ENCODE results near the gene HDAC7. TPM values are rescaled to one million over a fixed set of nuclear protein-coding genes. Genes with fewer than 3 reads are reported as not detected.
A peak's percentile ranks its signal among the peaks of the same experiment; 100 is the strongest.
"Not testable (repeated sequence)": the region's sequence is repeated elsewhere in the genome, so short reads cannot be mapped to it uniquely, and the experiment has no call there.

Gene HDAC7
- total RNA-seq, 1 donor from 2014 or later: 120 TPM

DNA sequence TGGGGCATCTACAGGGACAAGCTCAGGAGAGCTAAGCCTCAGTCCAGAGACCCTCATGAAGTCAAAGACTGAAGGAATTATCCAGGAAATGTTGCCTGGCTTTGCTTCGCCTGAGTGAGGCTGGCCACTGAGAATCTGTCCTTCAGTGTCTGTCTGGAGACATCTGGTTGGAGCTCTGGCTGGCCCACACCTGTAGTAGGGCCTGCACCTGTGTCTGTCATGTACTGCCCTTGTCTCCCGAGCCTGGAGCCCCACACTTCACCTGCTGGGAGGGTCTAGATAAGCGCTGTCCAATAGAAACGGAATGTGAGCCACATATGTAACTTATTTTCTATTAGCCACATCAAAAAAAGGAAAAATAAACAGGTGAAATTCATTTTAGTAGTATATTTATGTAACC is 9.9 kb upstream of the HDAC7 start:
- no peak for DNase-seq (ENCODE audit: low spot score)

DNA sequence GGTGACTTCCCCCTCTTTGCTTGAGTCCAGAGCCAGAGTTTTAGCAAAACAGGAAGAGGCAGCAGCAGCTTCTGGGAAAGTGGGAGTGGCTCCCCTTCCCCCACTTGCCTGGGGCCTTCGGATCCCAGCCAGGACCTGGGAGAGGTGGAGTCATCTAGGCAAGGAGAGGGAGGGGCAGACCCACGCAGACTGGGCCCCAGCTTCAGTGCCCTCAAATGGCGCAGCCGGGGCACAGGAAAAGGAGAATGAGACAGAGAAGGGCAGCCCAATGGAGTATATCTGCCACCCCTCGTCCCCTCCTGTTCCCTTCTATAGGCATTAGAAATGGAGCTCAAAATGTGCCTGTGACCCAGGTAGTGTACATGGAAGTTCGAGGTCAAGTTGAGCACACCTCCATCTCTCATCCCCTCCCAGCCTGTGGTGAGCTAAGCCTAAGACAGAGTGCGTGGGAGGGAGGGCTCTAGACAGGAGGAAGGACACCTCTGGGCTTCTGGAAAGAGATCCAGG is 9.3 kb upstream of the HDAC7 start:
- peak; percentile 78 for DNase-seq (ENCODE audit: low spot score)

DNA sequence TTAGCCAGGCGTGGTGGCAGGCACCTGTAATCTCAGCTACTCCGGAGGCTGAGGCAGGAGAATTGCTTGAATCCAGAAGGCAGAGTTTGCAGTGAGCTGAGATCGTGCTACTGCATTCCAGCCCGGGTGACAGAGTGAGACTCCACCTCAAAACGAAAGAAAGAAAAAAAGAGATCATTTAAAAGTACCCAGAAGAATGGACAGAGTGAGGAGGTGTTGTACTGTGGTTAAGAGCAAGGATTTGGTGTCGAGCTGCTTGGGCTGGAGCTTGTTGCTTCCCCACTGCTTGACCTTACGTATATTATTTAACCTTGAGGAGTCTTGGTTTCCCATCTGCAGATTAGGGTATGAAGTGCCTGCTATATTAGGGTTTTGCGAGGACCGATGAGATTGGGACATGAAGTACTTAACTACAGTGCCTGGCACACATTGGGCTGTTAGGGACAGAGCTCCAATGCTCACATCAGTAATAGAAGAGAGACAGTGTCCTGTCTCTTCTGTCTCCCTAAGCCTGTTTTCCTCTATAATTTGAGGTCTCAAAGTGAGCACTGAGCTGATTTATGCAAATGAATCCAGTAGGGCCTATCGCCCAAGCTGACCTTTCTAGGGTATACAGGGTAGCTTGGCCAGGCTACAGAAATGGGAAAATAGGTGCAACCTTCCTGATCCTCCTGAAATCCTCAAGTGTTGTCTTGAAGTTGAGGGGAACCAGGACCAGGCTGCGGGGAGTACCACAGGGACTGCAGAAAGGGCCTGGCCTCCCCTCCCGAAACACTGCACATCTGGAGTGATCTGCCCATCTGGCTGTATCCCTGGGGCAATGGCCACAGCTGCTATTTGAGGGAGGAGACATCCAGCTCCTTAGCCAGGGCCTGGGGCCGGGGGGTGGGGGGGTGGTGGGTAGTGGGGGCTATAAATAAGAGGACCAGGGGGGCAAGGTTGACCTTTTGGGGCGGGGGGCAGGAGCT is 8.6 kb upstream of the HDAC7 start:
- no peak for DNase-seq (ENCODE audit: low spot score)

DNA sequence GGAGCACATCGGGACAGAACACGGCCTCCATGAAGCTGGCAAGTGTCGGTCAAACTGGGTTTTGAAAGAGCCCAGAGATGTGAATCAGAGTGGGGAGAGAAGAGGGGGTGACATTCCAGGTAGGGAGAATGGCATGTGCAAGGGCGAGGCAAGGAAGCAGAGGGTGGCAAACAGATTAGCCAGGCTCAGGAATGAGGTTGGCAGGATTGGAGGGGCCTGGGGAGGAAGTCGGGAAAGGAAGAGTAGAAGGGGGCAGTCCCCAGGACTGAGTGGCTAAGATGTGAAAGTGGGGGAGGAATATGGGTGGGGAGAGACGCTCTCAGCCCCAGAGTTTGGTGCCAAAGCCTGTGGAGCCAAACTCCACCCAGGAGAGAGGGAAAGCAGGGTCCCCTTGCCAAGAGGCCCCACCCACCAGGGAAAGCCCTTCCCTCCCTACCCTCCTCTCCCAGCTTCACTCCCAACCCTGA is 5.5 kb upstream of the HDAC7 start:
- DNase-seq (ENCODE audit: low spot score): no peak

DNA sequence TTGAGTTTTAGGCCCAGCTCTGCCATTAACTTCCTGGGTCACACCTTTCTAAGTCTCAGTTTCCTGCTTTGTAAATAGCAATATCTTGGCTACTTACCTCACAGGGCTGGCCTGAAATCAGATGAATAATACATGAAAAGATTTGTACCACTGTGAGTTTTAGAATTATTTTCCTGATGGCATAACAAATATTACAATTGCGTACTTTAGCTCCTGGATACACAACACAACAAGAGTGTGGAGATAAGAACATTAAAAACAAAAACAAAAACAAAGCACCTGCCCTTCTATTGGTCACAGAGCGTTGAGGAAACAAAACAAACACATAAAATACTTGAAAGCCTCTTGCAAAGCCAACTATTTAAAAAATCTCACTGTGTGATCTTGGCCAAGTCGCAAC is 4.9 kb upstream of the HDAC7 start:
- DNase-seq (ENCODE audit: low spot score): no peak

DNA sequence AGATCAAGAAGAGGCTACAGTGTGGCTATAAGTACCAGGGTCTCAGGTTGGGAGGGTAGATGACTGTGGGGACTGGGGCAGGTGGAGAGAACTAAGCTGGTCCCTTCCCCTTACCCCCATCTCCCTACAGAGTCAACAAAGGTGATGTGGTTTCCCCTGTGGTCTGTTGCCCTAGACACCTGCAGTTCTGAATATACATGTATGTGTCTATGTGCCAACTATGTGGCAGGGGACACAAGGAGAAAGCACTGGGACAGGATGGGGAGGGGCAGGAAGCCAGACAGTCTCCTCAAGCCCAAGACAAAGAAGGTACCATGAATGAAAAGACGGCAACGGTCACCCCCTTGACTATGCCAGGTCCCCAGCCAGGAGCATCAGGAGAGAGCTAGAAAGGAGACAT is 4.5 kb upstream of the HDAC7 start:
- no peak for DNase-seq (ENCODE audit: low spot score)

DNA sequence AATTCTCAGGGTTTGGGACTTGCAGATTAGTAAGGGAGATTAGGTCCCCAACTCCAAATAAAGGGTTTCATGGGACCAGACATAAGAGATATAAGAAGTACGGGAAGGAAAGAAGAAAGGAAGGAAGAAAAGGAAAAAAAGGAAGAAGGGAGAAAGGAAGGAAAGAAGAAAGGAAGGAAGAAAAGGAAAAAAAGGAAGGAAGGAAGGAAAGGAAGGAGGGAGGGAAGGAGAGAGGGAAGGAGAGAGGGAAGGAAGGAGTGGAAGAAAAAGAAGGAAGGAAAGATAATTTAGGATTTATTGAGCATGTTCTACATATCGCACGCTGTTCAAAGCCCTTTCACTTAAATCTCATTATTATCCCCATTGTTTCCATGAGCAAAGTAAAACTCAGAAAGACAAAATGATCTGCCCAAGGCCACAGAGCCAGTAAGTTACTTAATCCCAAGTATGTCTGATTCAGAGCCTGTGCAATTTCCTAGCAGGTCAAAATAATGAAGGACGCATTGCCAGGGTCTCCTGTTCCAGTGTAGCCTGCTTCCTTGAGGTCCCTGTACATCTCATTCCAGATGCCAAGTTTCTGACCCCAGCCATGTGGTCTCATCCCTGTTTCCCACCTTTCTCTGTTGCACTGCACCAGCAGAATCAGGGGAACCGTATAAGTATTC is 3.9 kb upstream of the HDAC7 start:
- no peak for DNase-seq (ENCODE audit: low spot score)

DNA sequence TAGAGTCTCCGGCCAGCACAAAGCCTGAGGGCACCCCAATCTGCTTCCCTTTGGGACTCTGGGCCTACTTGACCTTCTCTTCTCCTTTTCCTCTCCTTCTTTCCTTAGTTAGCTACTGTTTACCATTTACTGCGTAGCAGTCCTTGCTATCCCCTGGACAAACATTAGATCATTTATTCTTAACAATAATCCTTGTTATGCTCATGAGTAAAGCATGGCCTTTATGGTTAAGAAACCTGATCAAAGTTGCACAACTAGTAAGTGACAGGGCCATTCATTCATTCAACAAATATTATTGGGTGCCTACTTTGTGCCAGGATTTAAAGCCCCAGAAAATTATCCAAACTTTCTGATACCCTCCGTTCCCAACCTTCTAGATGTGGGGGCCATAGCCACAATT is 3.2 kb upstream of the HDAC7 start:
- no peak for DNase-seq (ENCODE audit: low spot score)

DNA sequence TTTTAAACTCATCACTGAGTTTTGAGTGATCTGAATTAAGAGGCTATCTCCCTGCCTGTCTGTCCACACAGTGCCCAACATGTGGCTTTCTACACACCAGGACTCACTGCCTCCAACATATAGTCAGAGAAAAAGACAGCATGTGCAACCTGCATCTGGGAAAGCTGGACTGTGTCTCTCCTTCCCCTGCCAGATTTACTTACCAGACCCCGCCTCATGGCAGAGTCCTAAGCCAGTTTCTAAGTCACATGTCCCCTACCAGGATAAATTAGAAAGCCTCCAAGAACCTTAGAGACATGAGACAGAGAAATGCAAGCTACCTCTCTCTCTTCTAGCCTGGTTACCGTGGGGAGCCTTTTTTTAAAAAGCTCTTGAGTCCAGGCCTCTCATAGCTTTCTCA is 2.7 kb upstream of the HDAC7 start:
- DNase-seq (ENCODE audit: low spot score): no peak

DNA sequence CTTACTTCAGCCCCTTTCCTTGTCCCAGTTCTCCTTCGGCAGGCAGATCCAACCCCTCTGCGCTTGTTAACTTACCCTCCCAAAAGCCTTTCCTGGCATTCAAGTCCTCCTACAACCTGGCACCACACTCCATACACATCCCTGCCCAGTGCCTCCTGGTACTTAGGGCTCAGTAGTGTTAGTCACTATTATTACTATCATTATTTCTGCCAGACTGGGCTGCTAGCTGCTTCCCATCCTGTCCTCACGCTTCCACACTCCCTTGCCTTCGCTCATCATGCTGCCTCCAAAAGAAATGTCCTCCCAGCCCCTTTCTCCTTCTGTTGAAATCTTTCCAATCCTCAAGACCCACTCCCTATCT is 1.6 kb upstream of the HDAC7 start:
- no peak for DNase-seq (ENCODE audit: low spot score)

DNA sequence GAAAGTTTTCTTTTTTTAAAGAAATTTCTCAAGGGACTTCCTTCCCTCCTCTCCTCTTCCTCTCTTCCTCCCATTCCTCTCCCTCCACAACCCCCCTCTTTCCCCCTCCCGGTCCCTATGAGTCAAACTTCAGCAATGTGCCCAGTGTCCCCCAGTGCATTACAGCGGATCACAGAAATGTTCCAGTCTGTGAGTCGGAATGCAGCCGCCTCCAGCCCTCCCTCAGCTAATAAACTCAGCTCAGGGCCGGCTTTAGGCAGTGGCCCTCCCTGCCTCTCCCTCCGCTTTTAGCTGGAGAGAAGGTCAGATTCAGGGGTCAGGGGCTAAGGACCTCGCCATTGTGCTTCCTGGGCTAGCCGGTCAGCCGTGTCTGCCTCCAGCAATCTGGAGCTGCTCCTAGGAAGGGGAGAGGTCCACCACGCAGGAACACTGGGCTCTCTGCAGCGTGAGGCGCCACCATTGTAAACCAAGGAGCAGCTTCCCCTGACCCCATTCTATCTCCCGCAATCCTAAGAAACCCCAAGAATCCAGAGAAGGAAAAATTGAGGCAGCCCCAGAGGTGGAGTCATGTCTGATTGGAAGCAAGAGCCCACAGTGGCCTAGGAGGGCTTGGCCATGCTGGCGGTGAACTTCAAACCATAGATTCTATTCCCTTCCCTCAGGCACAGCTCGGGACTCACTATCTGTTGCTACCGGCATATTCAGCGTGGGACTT is 1.1 kb upstream of the HDAC7 start:
- DNase-seq (ENCODE audit: low spot score): peak; percentile 85

DNA sequence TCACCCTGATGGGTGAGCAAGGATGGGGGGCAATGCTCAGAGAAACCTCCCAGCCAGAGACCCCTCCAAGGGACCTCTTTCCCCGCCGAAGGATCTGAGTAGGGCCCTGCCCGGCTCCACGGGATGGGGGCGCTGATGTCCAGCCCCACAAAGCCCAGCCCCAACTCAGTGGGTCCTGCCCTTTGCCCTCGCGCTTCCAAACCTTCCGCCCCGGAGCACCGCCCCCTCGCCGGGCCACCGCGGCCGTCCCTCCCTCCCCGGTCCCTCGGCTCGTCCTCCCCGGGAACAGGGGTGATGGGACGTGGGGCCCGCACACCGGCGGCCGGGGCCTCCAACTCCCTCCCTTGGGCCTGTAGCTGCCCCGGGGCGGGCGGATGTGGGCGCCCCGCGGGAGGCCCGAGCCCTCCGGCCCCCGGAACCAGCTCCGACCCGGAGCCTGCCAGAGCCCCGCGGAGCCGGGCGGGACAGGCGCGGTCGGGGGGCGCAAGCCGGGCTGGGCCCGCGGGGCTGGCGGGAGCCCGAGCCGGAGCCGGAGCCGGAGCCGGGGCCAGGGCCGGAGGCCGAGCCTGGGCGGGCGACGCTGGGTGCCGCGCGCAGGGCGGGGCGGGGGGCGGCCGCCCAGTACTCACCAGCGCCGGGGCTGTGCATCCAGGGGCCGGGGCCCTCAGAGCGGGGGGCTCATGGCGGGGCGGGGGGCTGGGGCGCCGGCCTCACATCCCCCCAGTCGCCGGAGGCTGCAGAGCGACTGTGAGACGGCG is 386 bp downstream of the HDAC7 start:
- no peak for DNase-seq (ENCODE audit: low spot score)

DNA sequence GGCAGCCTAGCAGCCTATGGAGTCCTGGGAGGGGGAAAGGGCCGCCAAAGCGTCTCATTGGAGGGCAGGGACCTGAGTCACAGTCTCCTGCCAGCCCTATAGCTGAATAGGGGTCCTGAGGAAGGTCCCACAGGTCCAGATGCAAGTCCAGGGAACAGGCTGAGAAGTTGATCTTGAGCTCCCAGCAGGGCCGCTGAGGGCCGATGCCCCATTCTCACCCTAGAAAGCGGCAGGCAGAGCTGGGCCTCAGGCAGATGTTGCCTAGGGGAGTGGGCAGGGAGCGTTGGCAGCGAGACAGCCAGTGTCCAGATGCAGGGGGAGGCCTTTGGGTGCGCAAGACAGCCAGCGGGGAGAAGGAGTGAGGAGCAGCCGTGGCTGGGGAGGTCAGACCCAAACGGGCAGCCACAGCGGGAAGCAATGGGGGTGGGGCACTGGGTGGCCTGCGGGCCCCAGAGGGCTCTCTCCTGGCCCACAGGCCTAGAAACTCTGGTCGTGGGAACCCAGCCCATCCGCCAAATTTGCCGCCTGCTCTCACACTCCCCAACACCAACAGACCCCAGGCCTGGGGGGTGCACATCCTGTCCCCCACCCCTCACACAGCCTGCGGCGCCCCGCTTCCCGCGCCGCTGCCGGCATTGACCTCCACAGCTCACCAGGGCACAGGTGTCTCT is 1.1 kb downstream of the HDAC7 start:
- DNase-seq (ENCODE audit: low spot score): no peak

DNA sequence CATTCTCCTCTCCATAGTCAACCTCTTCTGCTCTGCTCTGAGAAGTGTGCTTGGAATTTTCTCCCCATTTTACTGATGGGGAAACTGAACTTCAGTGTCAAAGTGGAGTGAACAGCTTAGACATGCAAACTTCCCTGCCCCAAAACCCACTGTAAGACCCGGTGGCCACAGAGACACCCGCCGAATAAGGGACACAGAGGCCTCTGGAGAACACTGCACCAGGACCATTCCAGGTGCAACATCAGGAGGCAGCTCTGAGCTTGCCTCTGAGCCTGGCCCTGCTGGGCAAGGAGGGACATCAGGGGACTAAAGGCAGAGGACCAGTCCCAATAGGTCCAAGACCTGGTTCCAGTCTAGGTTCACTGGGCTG is 1.7 kb downstream of the HDAC7 start:
- no peak for DNase-seq (ENCODE audit: low spot score)

DNA sequence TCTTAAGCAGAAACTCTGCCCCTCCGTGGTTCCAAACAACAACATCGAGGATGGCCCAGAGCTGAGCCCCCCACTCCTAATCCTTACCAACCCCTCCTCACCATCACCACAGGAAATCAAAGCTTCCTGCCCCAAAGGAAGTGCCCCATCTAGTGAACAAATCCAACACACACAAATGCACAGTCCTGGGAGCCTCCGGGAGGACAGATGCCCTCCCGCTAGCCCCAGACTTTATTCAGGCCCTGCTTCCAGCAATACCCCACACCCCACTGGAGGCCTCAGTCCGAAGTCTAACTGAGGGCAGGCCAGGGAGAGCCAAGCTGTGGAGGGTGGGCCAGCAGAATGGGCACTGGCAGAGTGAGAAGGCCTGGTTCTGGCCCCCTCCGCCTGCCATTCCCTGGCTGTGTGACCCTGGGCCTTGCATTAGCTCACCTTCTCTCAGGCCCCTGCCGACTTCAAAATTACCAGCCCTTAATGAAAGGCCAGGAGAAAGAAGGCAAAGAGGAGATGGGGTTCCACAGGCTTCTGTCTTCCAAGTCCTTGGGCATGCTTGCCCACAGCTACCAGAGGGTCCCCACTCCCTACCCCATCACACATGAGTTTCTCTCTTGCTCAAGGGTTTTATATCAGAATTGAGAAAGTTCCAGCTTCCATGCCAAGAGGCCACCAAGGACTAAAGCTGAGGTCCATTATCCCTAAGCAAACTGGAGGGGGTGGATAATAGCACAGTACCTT is 2.3 kb downstream of the HDAC7 start:
- DNase-seq (ENCODE audit: low spot score): no peak

DNA sequence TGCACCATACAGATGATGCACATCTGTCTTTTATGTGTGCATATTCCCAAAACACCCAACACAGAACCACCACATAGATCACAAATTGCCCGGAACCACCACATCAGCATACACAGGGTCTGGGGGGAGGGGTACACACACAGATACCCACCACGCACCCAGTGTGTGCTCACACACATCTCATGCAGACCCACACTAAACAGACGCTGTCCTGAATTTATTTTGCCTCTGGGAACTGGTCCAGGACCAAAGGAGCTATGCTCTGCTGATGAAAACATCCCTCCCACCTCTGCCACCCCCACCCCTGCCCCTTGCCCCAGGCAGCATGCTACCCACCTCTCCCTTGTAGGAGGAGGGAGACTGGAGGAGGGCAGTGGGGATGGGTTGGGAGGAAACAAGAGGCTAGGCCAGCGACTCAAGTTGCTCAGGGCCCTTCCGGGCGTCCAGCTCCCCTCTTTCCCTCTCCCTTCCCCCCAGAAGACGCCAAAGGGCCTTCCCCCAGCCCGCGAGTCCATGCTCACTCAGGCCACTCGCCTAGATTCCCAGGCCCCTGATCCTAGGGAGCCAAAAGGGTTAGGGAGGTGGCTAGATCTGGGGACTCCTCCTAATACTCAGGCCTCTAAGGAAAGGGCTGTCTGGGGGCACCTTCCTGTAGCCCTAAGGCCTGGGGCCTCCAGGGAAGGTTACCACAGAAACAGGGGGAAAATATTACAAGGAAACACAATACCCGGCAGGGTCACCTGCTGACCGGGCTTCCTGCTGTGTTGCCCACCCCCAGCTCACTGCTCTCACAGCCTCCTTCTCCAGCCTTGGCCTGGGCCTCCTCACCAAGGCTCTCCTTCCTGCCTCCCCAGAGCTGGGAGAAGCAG is 3.1 kb downstream of the HDAC7 start:
- no peak for DNase-seq (ENCODE audit: low spot score)

DNA sequence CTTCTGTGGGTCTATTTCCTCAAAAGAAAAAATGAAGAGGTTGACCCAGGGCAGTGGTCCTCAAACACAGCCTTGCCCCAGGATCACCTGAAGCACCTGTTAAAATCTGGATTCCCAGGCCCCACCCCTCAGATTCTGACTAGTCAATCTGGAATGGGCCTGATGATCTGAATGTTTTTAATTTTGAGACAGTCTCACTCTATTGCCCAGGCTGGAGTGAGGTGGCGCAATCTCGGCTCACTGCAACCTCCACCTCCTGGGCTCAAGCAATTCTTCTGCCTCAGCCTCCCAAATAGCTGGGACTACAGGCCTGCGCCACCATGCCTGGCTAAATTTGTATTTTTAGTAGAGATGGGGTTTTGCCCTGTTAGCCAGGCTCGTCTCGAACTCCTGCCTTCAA is 4.3 kb downstream of the HDAC7 start:
- DNase-seq (ENCODE audit: low spot score): not testable (repeated sequence)

DNA sequence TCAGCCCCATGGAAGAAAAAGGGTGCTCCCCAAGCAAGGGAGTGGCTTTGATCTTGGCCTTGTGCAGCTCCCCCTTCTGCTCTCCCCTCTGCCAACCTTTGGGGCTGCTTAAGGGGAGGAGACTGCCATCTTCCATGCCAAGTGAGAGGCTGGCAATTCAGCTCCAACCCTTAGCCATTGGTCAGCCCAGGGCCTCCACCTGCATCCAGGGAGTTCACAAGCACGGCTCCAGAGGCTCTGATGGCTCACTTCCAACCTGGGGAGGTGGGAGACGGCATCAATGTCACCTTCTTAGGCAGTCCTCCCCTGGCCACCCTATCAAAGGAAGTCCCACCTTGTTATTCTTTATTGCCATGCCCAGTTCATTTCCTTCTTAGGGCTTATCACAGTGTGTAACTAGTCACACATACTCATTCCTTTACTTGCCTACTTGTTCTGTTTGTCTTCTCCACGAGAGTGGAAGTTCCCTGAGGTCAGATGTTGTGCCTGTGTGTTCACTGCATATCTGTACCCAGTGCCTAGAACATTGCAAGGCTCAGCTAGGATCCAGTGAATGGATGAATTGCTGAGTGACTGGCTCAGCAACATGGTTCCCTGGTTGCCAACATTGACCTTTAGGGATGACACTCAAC is 5.0 kb downstream of the HDAC7 start:
- DNase-seq (ENCODE audit: low spot score): no peak
